Karpas-422 (cell line): ENCODE results near the gene SSR2. TPM values are rescaled to one million over a fixed set of nuclear protein-coding genes. Genes with fewer than 3 reads are reported as not detected.
A peak's percentile ranks its signal among the peaks of the same experiment; 100 is the strongest.

Source experiments
- DNase-seq: peaks from one replicate; pipeline ENCODE4 v3.0.0-alpha.2; 2015
- H2AFZ ChIP-seq: fragments of 200-600 bp; sonication (generic); 2 replicates; pipeline ENCODE4 v1.6.1; 2014; ENCODE audit warnings: antibody characterized with exemption, low read length, mixed read lengths
- H3K27ac ChIP-seq: fragments of 200-600 bp; sonication (generic); 2 replicates; pipeline ENCODE4 v1.5.1; 2014; ENCODE audit warnings: mild to moderate bottlenecking, low read length, moderate library complexity
- H3K27me3 ChIP-seq: fragments of 200-600 bp; sonication (generic); 2 replicates; pipeline ENCODE4 v1.6.1; 2014; ENCODE audit warnings: low read length, mixed read lengths
- H3K36me3 ChIP-seq: fragments of 200-600 bp; sonication (generic); 2 replicates; pipeline ENCODE4 v1.6.1; 2014; ENCODE audit warnings: low read length, mixed read lengths; ENCODE audit not compliant: insufficient read depth
- H3K4me1 ChIP-seq: fragments of 200-600 bp; sonication (generic); 2 replicates; pipeline ENCODE4 v1.6.1; 2014; ENCODE audit warnings: mild to moderate bottlenecking, low read length, mixed read lengths
- H3K4me2 ChIP-seq: fragments of 200-600 bp; sonication (generic); 2 replicates; pipeline ENCODE4 v1.6.1; 2014; ENCODE audit warnings: low read length, low read depth, mild to moderate bottlenecking; ENCODE audit not compliant: poor library complexity, severe bottlenecking
- H3K4me3 ChIP-seq: fragments of 200-600 bp; sonication (generic); 2 replicates; pipeline ENCODE4 v1.5.1; 2014; ENCODE audit warnings: mild to moderate bottlenecking, antibody characterized with exemption, low read length, mixed read lengths
- H3K79me2 ChIP-seq: fragments of 200-600 bp; sonication (generic); 2 replicates; pipeline ENCODE4 v1.6.1; 2014; ENCODE audit warnings: mild to moderate bottlenecking, low read length, mixed read lengths
- H3K9ac ChIP-seq: fragments of 200-600 bp; sonication (generic); 2 replicates; pipeline ENCODE4 v1.6.0; 2014; ENCODE audit warnings: low read length
- H3K9me2 ChIP-seq: fragments of 200-600 bp; sonication (generic), shearing (Covaris generic); replicated peaks from 2 replicates; pipeline ENCODE4 v1.6.0; 2014; ENCODE audit warnings: mild to moderate bottlenecking, low read length, moderate library complexity; ENCODE audit not compliant: insufficient read depth
- H3K9me3 ChIP-seq: fragments of 300-700, 200-600 bp; sonication (generic); 2 replicates; pipeline ENCODE4 v1.6.1; 2014; ENCODE audit warnings: low read length, mixed read lengths
- H4K20me1 ChIP-seq: fragments of 200-600 bp; sonication (generic); 2 replicates; pipeline ENCODE4 v1.6.1; 2014; ENCODE audit warnings: mild to moderate bottlenecking, antibody characterized with exemption, low read length, low read depth; ENCODE audit not compliant: insufficient read depth
- total RNA-seq: library from RNA; depleted of rRNA; stranded (reverse); fragments of >200 nt; shearing (Covaris generic); gene quantifications from 2 replicates; pipeline ENCODE4 v1.2.3, GENCODE V29; 2014; ENCODE audit warnings: low replicate concordance

SSR2 gene
- total RNA-seq, 1 experiment from 2014 or later = 205 TPM

GRCh38 chr1:156062189-156062588 is 41.4 kb upstream of the SSR2 start:
- Histone ChIP-seq H4K20me1 (no peaks in the 10 kb centered on the region), H3K36me3 (no peaks in the 10 kb centered on the region), H3K4me1 (no peaks in the 10 kb centered on the region), H3K9me3 (no peaks in the 10 kb centered on the region), H3K9ac (no peak overlapping the region), H2AFZ (no peak overlapping the region), H3K79me2 (no peaks in the 10 kb centered on the region), H3K27me3 (no peaks in the 10 kb centered on the region), H3K9me2 (no peaks in the 10 kb centered on the region), H3K4me3 (no peak overlapping the region), H3K27ac (no peak overlapping the region), H3K4me2 (no peak overlapping the region)
- no peak for DNase-seq

GRCh38 chr1:156060937-156061636 is 40.3 kb upstream of the SSR2 start, which contains the start of gene RAB25:
Gene RAB25, plus strand, starts transcription at chr1:156061160. Its CDS starts 241 bp downstream, at chr1:156061401.
- Histone ChIP-seq H3K4me1 (no peaks in the 10 kb centered on the region), H3K36me3 (no peaks in the 10 kb centered on the region), H3K9me2 (no peaks in the 10 kb centered on the region), H3K79me2 (no peaks in the 10 kb centered on the region), H3K27ac (no peak within 1 kb of the TSS), H3K27me3 (no peaks in the 10 kb centered on the region), H3K4me3 (no peak within 1 kb of the TSS), H2AFZ (no peak within 1 kb of the TSS), H3K9me3 (no peaks in the 10 kb centered on the region), H3K4me2 (no peak within 1 kb of the TSS), H3K9ac (no peak within 1 kb of the TSS), H4K20me1 (no peaks in the 10 kb centered on the region)
- no peak for DNase-seq

GRCh38 chr1:156056326-156056849 is 35.6 kb upstream of the SSR2 start:
- no peak overlapping the region for H3K27ac ChIP-seq
- no peaks in the 10 kb centered on the region for H3K9me2 ChIP-seq
- H3K4me3 ChIP-seq = no peak overlapping the region
- no peak for DNase-seq
- H3K9me3 ChIP-seq = no peaks in the 10 kb centered on the region
- H3K36me3 ChIP-seq = no peaks in the 10 kb centered on the region
- H2AFZ ChIP-seq = no peak overlapping the region
- H3K4me2 ChIP-seq = peak overlapping the region; percentile 80
- H3K79me2 ChIP-seq = peaks cover 32% of the 10 kb centered on the region
- no peaks in the 10 kb centered on the region for H3K27me3 ChIP-seq
- no peak overlapping the region for H3K9ac ChIP-seq
- H4K20me1 ChIP-seq = no peaks in the 10 kb centered on the region
- H3K4me1 ChIP-seq = peaks cover 19% of the 10 kb centered on the region

GRCh38 chr1:156055281-156056048 is 34.7 kb upstream of the SSR2 start:
- H3K9me3 ChIP-seq = no peaks in the 10 kb centered on the region
- peak overlapping the region; percentile 82 for H3K9ac ChIP-seq
- H3K9me2 ChIP-seq = no peaks in the 10 kb centered on the region
- no peaks in the 10 kb centered on the region for H3K36me3 ChIP-seq
- H4K20me1 ChIP-seq = peaks cover 5% of the 10 kb centered on the region; the same call in 1 of the 2 replicates
- H3K4me3 ChIP-seq = peak overlapping the region; percentile 92
- H3K27ac ChIP-seq = peak overlapping the region; percentile 29; the same call in 1 of the 2 replicates
- H2AFZ ChIP-seq = no peak overlapping the region; the same call in 1 of the 2 replicates
- peak; percentile 59 for DNase-seq
- peak overlapping the region; percentile 80 for H3K4me2 ChIP-seq
- H3K79me2 ChIP-seq = peaks cover 38% of the 10 kb centered on the region
- H3K4me1 ChIP-seq = peaks cover 19% of the 10 kb centered on the region
- H3K27me3 ChIP-seq = no peaks in the 10 kb centered on the region

GRCh38 chr1:156054500-156055280 is 33.9 kb upstream of the SSR2 start, which contains the start of gene LAMTOR2:
Gene LAMTOR2, plus strand, starts transcription at chr1:156054782. Its CDS starts 108 bp downstream, at chr1:156054890.
- no peaks in the 10 kb centered on the region for H3K9me2 ChIP-seq
- H3K9ac ChIP-seq = peak within 1 kb of the TSS; percentile 82
- H3K36me3 ChIP-seq = peaks cover 4% of the 10 kb centered on the region; the same call in 1 of the 2 replicates
- H3K9me3 ChIP-seq = no peaks in the 10 kb centered on the region
- H3K4me1 ChIP-seq = peaks cover 19% of the 10 kb centered on the region
- peak within 1 kb of the TSS; percentile 61; the same call in 1 of the 2 replicates for H2AFZ ChIP-seq
- peak; percentile 99 for DNase-seq
- peaks cover 6% of the 10 kb centered on the region; the same call in 1 of the 2 replicates for H4K20me1 ChIP-seq
- no peaks in the 10 kb centered on the region for H3K27me3 ChIP-seq
- H3K4me2 ChIP-seq = peak within 1 kb of the TSS; percentile 80
- H3K4me3 ChIP-seq = peak within 1 kb of the TSS; percentile 92
- peaks cover 41% of the 10 kb centered on the region for H3K79me2 ChIP-seq
- peak within 1 kb of the TSS; percentile 91 for H3K27ac ChIP-seq

- Histone ChIP-seq H2AFZ (peak within 1 kb of the TSS; percentile 33; the same call in 1 of the 2 replicates), H4K20me1 (peaks cover 6% of the 10 kb centered on the region; the same call in 1 of the 2 replicates), H3K9me3 (no peaks in the 10 kb centered on the region), H3K79me2 (peaks cover 42% of the 10 kb centered on the region), H3K36me3 (peaks cover 8% of the 10 kb centered on the region; the same call in 1 of the 2 replicates), H3K4me2 (peak within 1 kb of the TSS; percentile 80), H3K27ac (peak within 1 kb of the TSS; percentile 91), H3K4me3 (peak within 1 kb of the TSS; percentile 92), H3K9me2 (no peaks in the 10 kb centered on the region), H3K4me1 (peaks cover 19% of the 10 kb centered on the region), H3K27me3 (no peaks in the 10 kb centered on the region), H3K9ac (peak within 1 kb of the TSS; percentile 82)
- peak; percentile 96 for DNase-seq
These were observed 33.2 kb upstream of the SSR2 start, which contains the start of gene UBQLN4 for GRCh38 chr1:156053768-156054499. Gene UBQLN4, minus strand, starts transcription at chr1:156053798. Its CDS starts 97 bp downstream, at chr1:156053701.
